Endothelial cell of umbilical vein (primary cell): Measurements from ENCODE around the gene FAM171A2. TPM values are rescaled to one million over a fixed set of nuclear protein-coding genes. Genes with fewer than 3 reads are reported as not detected.
"Not testable (repeated sequence)": the region's sequence is repeated elsewhere in the genome, so short reads cannot be mapped to it uniquely, and the experiment has no call there.

Experiments
- BruUV-seq: library from RNA; stranded (reverse); fragments of 400-500 nt; replicated peaks from 2 replicates; lab custom pipeline; 2021; lab: Mats Ljungman, UMichigan
- CTCF ChIA-PET: fragments of 300-600, 350-600 bp; sonication (Branson Sonifier 250); formaldehyde crosslinking; loops from one replicate; lab custom pipeline; 2021; ENCODE audit warnings: antibody characterized with exemption, inconsistent platforms; lab: Charles Lee
- POLR2A ChIA-PET: fragments of 300-600, 350-600 bp; sonication (Branson Sonifier 250); formaldehyde crosslinking; loops from one replicate; lab custom pipeline; 2021; ENCODE audit warnings: antibody characterized with exemption, inconsistent platforms; lab: Charles Lee
- DNase-seq: peaks from one replicate; pipeline ENCODE4 v3.0.0-alpha.2; 2011; ENCODE audit warnings: low read depth, low spot score
- FAIRE-seq: peaks from 2 replicates; lab custom pipeline; 2011; peaks lifted over from hg19 to GRCh38; lab: Jason Lieb, UNC
- H2AFZ ChIP-seq: 2 replicates; pipeline ENCODE4 v1.6.0; 2012; ENCODE audit warnings: low read depth, low read length, control low read depth, inconsistent platforms
- H3K27ac ChIP-seq: 2 replicates; pipeline ENCODE4 v1.5.1; 2011; ENCODE audit warnings: low read depth, mild to moderate bottlenecking, control low read depth, low read length, moderate library complexity; ENCODE audit not compliant: insufficient read depth
- H3K27me3 ChIP-seq, 2 experiments: 2 replicates each; pipeline versions ENCODE4 v1.6.0 to v1.6.1; 2011; ENCODE audit warnings: low read length in 2 of 2, mixed read lengths in 1 of 2; ENCODE audit not compliant: control insufficient read depth in 2 of 2, insufficient read depth in 2 of 2
- H3K36me3 ChIP-seq, 2 experiments: 2 replicates in 1 of 2; 3 replicates in 1 of 2; pipeline ENCODE4 v1.5.1; 2011; ENCODE audit warnings: low read length in 2 of 2, mild to moderate bottlenecking in 1 of 2, moderate library complexity in 1 of 2; ENCODE audit not compliant: control insufficient read depth in 2 of 2, insufficient read depth in 2 of 2; ENCODE audit errors: extremely low read depth in 1 of 2
- H3K4me1 ChIP-seq: 3 replicates; pipeline ENCODE4 v1.5.1; 2011; ENCODE audit warnings: mild to moderate bottlenecking, low read length; ENCODE audit not compliant: control insufficient read depth, insufficient read depth; ENCODE audit errors: extremely low read depth
- H3K4me2 ChIP-seq: 2 replicates; pipeline ENCODE4 v1.6.1; 2011; ENCODE audit warnings: low read length, control low read depth, mixed read lengths; ENCODE audit not compliant: insufficient read depth
- H3K4me3 ChIP-seq, 3 experiments: fragments of 200-600 bp in 1 of 3; sonication (generic), shearing (Covaris generic) in 1 of 3; replicated peaks in 1 of 3; 2 replicates each; pipeline ENCODE4 v1.5.1; 2011 to 2016; ENCODE audit warnings: control low read depth in 3 of 3, low read length in 3 of 3, mild to moderate bottlenecking in 2 of 3, inconsistent platforms in 1 of 3, low read depth in 1 of 3, moderate library complexity in 1 of 3; ENCODE audit not compliant: insufficient read depth in 1 of 3
- H3K79me2 ChIP-seq: 2 replicates; pipeline ENCODE4 v1.6.0; 2012; ENCODE audit warnings: low read length, inconsistent platforms; ENCODE audit not compliant: control insufficient read depth, insufficient read depth
- H3K9ac ChIP-seq: replicated peaks from 2 replicates; pipeline ENCODE3; 2011; ENCODE audit warnings: low read length, control low read depth; ENCODE audit not compliant: insufficient read depth; ENCODE audit errors: extremely low read depth
- H3K9me1 ChIP-seq: replicated peaks from 3 replicates; pipeline ENCODE4 v1.6.0; 2011; ENCODE audit warnings: mild to moderate bottlenecking, low read length; ENCODE audit not compliant: control insufficient read depth, insufficient read depth; ENCODE audit errors: extremely low read depth
- H3K9me3 ChIP-seq: replicated peaks from 2 replicates; pipeline ENCODE4 v1.5.1; 2012; ENCODE audit warnings: low read length, inconsistent platforms; ENCODE audit not compliant: control insufficient read depth, insufficient read depth
- H4K20me1 ChIP-seq: replicated peaks from 2 replicates; pipeline ENCODE3; 2011; ENCODE audit warnings: mild to moderate bottlenecking, low read length; ENCODE audit not compliant: control insufficient read depth, insufficient read depth; ENCODE audit errors: extremely low read depth
- CTCF ChIP-seq, 2 donors: IDR thresholded peaks; 1 replicate in 1 of 2; 2 replicates in 1 of 2; pipeline ENCODE4 v1.5.1; 2011; ENCODE audit warnings: low read length in 2 of 2, mild to moderate bottlenecking in 2 of 2, moderate library complexity in 2 of 2, control low read depth in 1 of 2, inconsistent platforms in 1 of 2, low read depth in 1 of 2; ENCODE audit not compliant: insufficient read depth in 1 of 2; ENCODE audit errors: extremely low read depth in 1 of 2
- MYC ChIP-seq: IDR thresholded peaks from one replicate; pipeline ENCODE4 v1.6.1; 2011; ENCODE audit warnings: mild to moderate bottlenecking, low read depth, low read length
- POLR2A ChIP-seq: IDR thresholded peaks from 2 replicates; pipeline ENCODE4 v1.6.1; 2012; ENCODE audit warnings: low read depth, mild to moderate bottlenecking, control low read depth, low read length
- dilution Hi-C: fragments of 300-500 bp; cut with MboI; formaldehyde crosslinking; loops from one replicate; pipeline ENCODE4 v1.15.0; 2019; ENCODE audit warnings: low sequenced_read_pairs; ENCODE audit not compliant: extremely low pct_ligation_motif_present
- intact Hi-C: fragments of 100-400 bp; cut with micrococcal nuclease; formaldehyde crosslinking; loops from one replicate; pipeline ENCODE4 v1.10.0; 2022
- polyA plus RNA-seq, 4 experiments: library from polyadenylated mRNA; depleted of rRNA in 3 of 4; stranded (reverse) in 3 of 4; unstranded in 1 of 4; fragments of >200 nt; gene quantifications; 2 replicates each; pipeline versions ENCODE4 v1.2.1 to v1.2.3, GENCODE V29; 2011 to 2012; ENCODE audit warnings: missing spikeins in 1 of 4
- total RNA-seq: library from RNA; stranded (reverse); gene quantifications from 2 replicates; pipeline ENCODE4 v1.2.3, GENCODE V29; 2021

Gene FAM171A2
- total and polyA plus RNA-seq, 2 donors (not counting 3 experiments of a cell fraction or from before 2014, with no cell fraction given): 11.3 to 13.4 TPM

GRCh38 chr17:44331249-44331760, 32.3 kb downstream of the FAM171A2 start:
- intact Hi-C loops: loop anchor here (1.0 to 2.0 kb wide), 4 partner anchors 13 to 163 kb away; partner anchors contain the start of gene GRN
- no peak overlapping the region for H3K4me3 ChIP-seq

GRCh38 chr17:44330263-44330662, 33.4 kb downstream of the FAM171A2 start:
- H3K27ac ChIP-seq, POLR2A ChIA-PET, H3K79me2 ChIP-seq, dilution Hi-C loops, FAIRE-seq, H3K9me3 ChIP-seq, H3K4me1 ChIP-seq, H2AFZ ChIP-seq, DNase-seq, H3K27me3 ChIP-seq, H3K36me3 ChIP-seq, H3K9ac ChIP-seq, H3K4me3 ChIP-seq, H3K9me1 ChIP-seq, BruUV-seq, H4K20me1 ChIP-seq, H3K4me2 ChIP-seq: not testable (repeated sequence)
- intact Hi-C loops: loop anchor here (2.0 kb wide), 1 partner anchor 15 kb away; the partner anchor contains the start of gene GRN
- CTCF ChIA-PET: interaction anchor here (0.6 to 5.1 kb wide), 21 partner anchors 12 to 387 kb away, joined by 3 to 58 read pairs (median 5); partner anchors contain the start of genes FAM171A2, GRN and RUNDC3A

More at GRCh38 chr17:44331249-44331760, 32.3 kb downstream of the FAM171A2 start:
- CTCF ChIA-PET: interaction anchor here (0.5 to 5.1 kb wide), 29 partner anchors 10 to 388 kb away, joined by 3 to 58 read pairs (median 5); partner anchors contain the start of genes FAM171A2 and GRN
- Histone ChIP-seq H2AFZ (no peak overlapping the region), H3K9me1 (no peaks in the 10 kb centered on the region), H3K4me1 (no peaks in the 10 kb centered on the region), H3K27me3 (no peaks in the 10 kb centered on the region), H4K20me1 (no peaks in the 10 kb centered on the region), H3K9ac (no peak overlapping the region), H3K27ac (no peak overlapping the region), H3K9me3 (no peaks in the 10 kb centered on the region), H3K36me3 (no peaks in the 10 kb centered on the region), H3K4me2 (no peak overlapping the region), H3K79me2 (no peaks in the 10 kb centered on the region)
- DNase-seq: peak; percentile 80
- dilution Hi-C loops: no loop called here
- FAIRE-seq: peak; percentile 96
- POLR2A ChIA-PET: interaction anchor here (0.6 kb wide), 1 partner anchor 11 kb away, joined by 3 read pairs; no protein-coding TSS in a partner anchor
- no peak for TF ChIP-seq MYC
- no peak for TF ChIP-seq POLR2A
- TF ChIP-seq CTCF (IDR thresholded peaks at IDR 0.05; ENCODE audit: extremely low read depth in 1 of 2, insufficient read depth in 1 of 2, low read depth in 1 of 2, low read length in 2 of 2): peak; percentile 68 to 72
- BruUV-seq: no TSS peak

GRCh38 chr17:44329516-44329915, 34.1 kb downstream of the FAM171A2 start:
- CTCF ChIA-PET: interaction anchor here (0.6 to 5.1 kb wide), 12 partner anchors 15 to 386 kb away, joined by 3 to 58 read pairs (median 6); partner anchors contain the start of gene GRN
- H3K27me3 ChIP-seq, intact Hi-C loops, H3K9ac ChIP-seq, H3K9me1 ChIP-seq, H3K36me3 ChIP-seq, H2AFZ ChIP-seq, H3K4me3 ChIP-seq, H3K4me1 ChIP-seq, H3K4me2 ChIP-seq, dilution Hi-C loops, H3K79me2 ChIP-seq, FAIRE-seq, POLR2A ChIA-PET, DNase-seq, BruUV-seq, H3K9me3 ChIP-seq, H3K27ac ChIP-seq, H4K20me1 ChIP-seq: not testable (repeated sequence)
